GM23338 (cell line): ENCODE data around the gene CFI. TPM values are rescaled to one million over a fixed set of nuclear protein-coding genes. Genes with fewer than 3 reads are reported as not detected.

ENCODE experiments used
- ATAC-seq: fragments of 200-7000 bp; cut with Tn5 transposase; 3 replicates; pipeline ENCODE4 v1.9.1; 2020
- DNase-seq: peaks from one replicate; pipeline ENCODE4 v3.0.0-alpha.2; 2015; ENCODE audit warnings: low spot score
- H2AFZ ChIP-seq: fragments of 200-600 bp; sonication (generic); 2 replicates; pipeline ENCODE4 v1.8.0; 2016; ENCODE audit warnings: antibody characterized with exemption, mild to moderate bottlenecking, moderate library complexity
- H3F3A ChIP-seq: fragments of 200-600 bp; sonication (generic); replicated peaks from 2 replicates; pipeline ENCODE4 v1.8.0; 2017; ENCODE audit warnings: antibody characterized with exemption, mixed run types, low read depth
- H3K27ac ChIP-seq: fragments of 200-600 bp; sonication (generic); 2 replicates; pipeline ENCODE4 v1.6.1; 2016; ENCODE audit warnings: low read depth
- H3K27me3 ChIP-seq: fragments of 200-600 bp; sonication (generic); 2 replicates; pipeline ENCODE4 v1.8.0; 2016; ENCODE audit warnings: mild to moderate bottlenecking, mixed run types, moderate library complexity; ENCODE audit not compliant: insufficient read depth
- H3K36me3 ChIP-seq: fragments of 200-600 bp; sonication (generic); 2 replicates; pipeline ENCODE4 v1.8.0; 2016; ENCODE audit warnings: mild to moderate bottlenecking; ENCODE audit not compliant: insufficient read depth
- H3K4me1 ChIP-seq: fragments of 200-600 bp; sonication (generic); 2 replicates; pipeline ENCODE4 v1.8.0; 2016; ENCODE audit warnings: mild to moderate bottlenecking, moderate library complexity; ENCODE audit not compliant: insufficient read depth
- H3K4me2 ChIP-seq: fragments of 200-600 bp; sonication (generic); 2 replicates; pipeline ENCODE4 v1.7.1; 2017; ENCODE audit warnings: mixed run types
- H3K4me3 ChIP-seq: fragments of 200-600 bp; sonication (generic); 2 replicates; pipeline ENCODE4 v1.6.1; 2016; ENCODE audit warnings: mixed run types
- H3K79me2 ChIP-seq: fragments of 200-600 bp; sonication (generic); replicated peaks from 2 replicates; pipeline ENCODE4 v1.8.0; 2017; ENCODE audit warnings: mild to moderate bottlenecking; ENCODE audit not compliant: insufficient read depth
- H3K9me2 ChIP-seq: fragments of 200-600 bp; sonication (generic); 2 replicates; pipeline ENCODE4 v1.8.0; 2017; ENCODE audit not compliant: insufficient read depth
- H4K20me1 ChIP-seq: fragments of 200-600 bp; sonication (generic); replicated peaks from 2 replicates; pipeline ENCODE4 v1.8.0; 2017; ENCODE audit warnings: mild to moderate bottlenecking; ENCODE audit not compliant: insufficient read depth
- H3K27ac Mint-ChIP-seq: 2 replicates; pipeline ENCODE4 v1.8.0; 2020; ENCODE audit warnings: inconsistent platforms, mild to moderate bottlenecking, moderate library complexity, mixed read lengths
- H3K27me3 Mint-ChIP-seq: 3 replicates; pipeline ENCODE4 v1.8.0; 2022; ENCODE audit warnings: low read depth, mild to moderate bottlenecking, moderate library complexity, mixed read lengths, inconsistent platforms; ENCODE audit not compliant: insufficient read depth, poor library complexity
- H3K36me3 Mint-ChIP-seq: 3 replicates; pipeline ENCODE4 v1.8.0; 2021; ENCODE audit warnings: low read depth, mild to moderate bottlenecking, inconsistent platforms, moderate library complexity, mixed read lengths
- H3K4me1 Mint-ChIP-seq: 3 replicates; pipeline ENCODE4 v1.8.0; 2020; ENCODE audit warnings: mild to moderate bottlenecking, inconsistent platforms, mixed read lengths
- H3K4me3 Mint-ChIP-seq: 3 replicates; pipeline ENCODE4 v1.8.0; 2021; ENCODE audit warnings: moderate library complexity, mild to moderate bottlenecking, inconsistent platforms, mixed read lengths
- H3K9me3 Mint-ChIP-seq: 3 replicates; pipeline ENCODE4 v1.8.0; 2020; ENCODE audit warnings: moderate library complexity, mild to moderate bottlenecking, inconsistent platforms, mixed read lengths
- CREB1 ChIP-seq: fragments of 250-450 bp; sonication (Bioruptor Pico); IDR thresholded peaks from 2 replicates; pipeline ENCODE4 v1.5.0; 2020; ENCODE audit warnings: low read depth, mild to moderate bottlenecking, moderate library complexity
- ETS1 ChIP-seq: IDR thresholded peaks from 2 replicates; pipeline ENCODE4 v1.6.1; 2016; ENCODE audit warnings: antibody characterized with exemption
- EZH2 ChIP-seq: fragments of 200-600 bp; sonication (generic); IDR thresholded peaks from one replicate; pipeline ENCODE4 v1.8.0; 2017; ENCODE audit warnings: antibody characterized with exemption, mild to moderate bottlenecking, low read depth; ENCODE audit not compliant: unreplicated experiment
- EZH2phosphoT487 ChIP-seq: fragments of 200-600 bp; sonication (generic); IDR thresholded peaks from one replicate; pipeline ENCODE4 v1.8.1; 2018; ENCODE audit warnings: antibody characterized with exemption; ENCODE audit not compliant: unreplicated experiment
- JUNB ChIP-seq: IDR thresholded peaks from one replicate; pipeline ENCODE4 v1.6.1; 2016; ENCODE audit warnings: antibody characterized with exemption; ENCODE audit not compliant: unreplicated experiment
- NANOG ChIP-seq: IDR thresholded peaks from 2 replicates; pipeline ENCODE4 v1.6.1; 2016; ENCODE audit warnings: antibody characterized with exemption, borderline replicate concordance
- POLR2AphosphoS5 ChIP-seq: IDR thresholded peaks from 2 replicates; pipeline ENCODE4 v1.6.1; 2016; ENCODE audit warnings: antibody characterized with exemption, low read depth
- REST ChIP-seq: IDR thresholded peaks from one replicate; pipeline ENCODE4 v1.6.1; 2018; ENCODE audit warnings: antibody characterized with exemption; ENCODE audit not compliant: unreplicated experiment
- STAT1 ChIP-seq: IDR thresholded peaks from one replicate; pipeline ENCODE4 v1.6.1; 2016; ENCODE audit warnings: antibody characterized with exemption; ENCODE audit not compliant: unreplicated experiment
- ZNF114 ChIP-seq: fragments of 250-450 bp; sonication (Bioruptor Pico); IDR thresholded peaks from 2 replicates; pipeline ENCODE4 v1.5.0; 2020; ENCODE audit warnings: mild to moderate bottlenecking, moderate library complexity
- ZNF331 ChIP-seq: fragments of 250-450 bp; sonication (Bioruptor Pico); IDR thresholded peaks from 2 replicates; pipeline ENCODE4 v1.5.0; 2020; ENCODE audit warnings: low read depth, mild to moderate bottlenecking, moderate library complexity
- ZNF462 ChIP-seq: fragments of 250-450 bp; sonication (Bioruptor Pico); IDR thresholded peaks from 2 replicates; pipeline ENCODE4 v1.5.0; 2020; ENCODE audit warnings: mild to moderate bottlenecking, moderate library complexity
- polyA plus RNA-seq: library from polyadenylated mRNA; unstranded; fragments of >200 nt; fragmentation: Nextera tagmentation; extraction: Ambion mirVana; gene quantifications from 2 replicates; pipeline ENCODE4 v1.2.1, GENCODE V29; 2016
- total RNA-seq: library from RNA; depleted of rRNA; stranded (reverse); fragments of >200 nt; shearing (Covaris generic); gene quantifications from 2 replicates; pipeline ENCODE4 v1.2.3, GENCODE V29; 2014
- TF ChIP-seq, protein P1 (sequence below), 2 experiments: fragments of 200-600 bp in 1 of 2; sonication (generic) in 1 of 2; conservative IDR thresholded peaks; 2 replicates each; pipeline versions ENCODE4 v1.5.1 to v1.6.1; 2016 to 2017; ENCODE audit warnings: antibody characterized with exemption in 2 of 2, low read depth in 2 of 2, mild to moderate bottlenecking in 2 of 2, moderate library complexity in 1 of 2

Gene CFI
- total and polyA plus RNA-seq, 2 experiments from 2014 or later, result not detected

DNA sequence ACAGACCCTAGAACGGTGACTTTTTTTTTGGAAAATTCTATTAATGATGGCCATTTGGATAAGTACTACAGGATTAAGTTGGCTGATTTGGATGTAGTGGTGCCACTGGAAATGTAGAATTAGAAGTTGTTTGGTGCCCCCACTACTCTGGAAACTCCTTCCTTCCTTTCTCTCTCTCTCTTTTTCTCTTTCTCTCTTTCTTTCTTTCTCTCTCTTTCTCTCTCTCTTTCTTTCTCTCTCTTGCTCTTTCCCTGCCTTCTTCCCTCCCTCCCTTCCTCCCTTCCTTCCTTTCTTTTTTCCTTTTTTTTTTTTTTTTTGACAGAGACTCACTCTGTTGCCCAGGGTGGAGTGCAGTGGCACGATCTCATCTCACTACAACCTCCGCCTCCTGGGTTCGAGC, 16.5 kb upstream of the CFI start:
- peaks cover 30% of the 10 kb centered on the region for H3K36me3 ChIP-seq
- Mint-ChIP-seq H3K27ac (no peak overlapping the region), H3K9me3 (no peaks in the 10 kb centered on the region; the same call in 2 of the 3 replicates), H3K4me1 (peaks cover 16% of the 10 kb centered on the region), H3K27me3 (peaks cover 23% of the 10 kb centered on the region), H3K36me3 (peaks cover 68% of the 10 kb centered on the region), H3K4me3 (no peak overlapping the region)
- no peak overlapping the region for H3K4me2 ChIP-seq
- H3K27me3 ChIP-seq, result no peaks in the 10 kb centered on the region
- peaks cover 58% of the 10 kb centered on the region for H3K79me2 ChIP-seq
- H3K9me2 ChIP-seq, result no peaks in the 10 kb centered on the region
- H3K27ac ChIP-seq, result no peak overlapping the region
- TF ChIP-seq NANOG (no peak), ETS1 (no peak), EZH2phosphoT487 (no peak), CREB1 (CRISPR knock-in tag) (no peak), ZNF114 (no peak), JUNB (no peak), EZH2 (no peak), ZNF462 (CRISPR knock-in tag) (no peak), STAT1 (no peak), POLR2AphosphoS5 (no peak), ZNF331 (CRISPR knock-in tag) (no peak), REST (no peak)
- TF ChIP-seq, protein P1, sequence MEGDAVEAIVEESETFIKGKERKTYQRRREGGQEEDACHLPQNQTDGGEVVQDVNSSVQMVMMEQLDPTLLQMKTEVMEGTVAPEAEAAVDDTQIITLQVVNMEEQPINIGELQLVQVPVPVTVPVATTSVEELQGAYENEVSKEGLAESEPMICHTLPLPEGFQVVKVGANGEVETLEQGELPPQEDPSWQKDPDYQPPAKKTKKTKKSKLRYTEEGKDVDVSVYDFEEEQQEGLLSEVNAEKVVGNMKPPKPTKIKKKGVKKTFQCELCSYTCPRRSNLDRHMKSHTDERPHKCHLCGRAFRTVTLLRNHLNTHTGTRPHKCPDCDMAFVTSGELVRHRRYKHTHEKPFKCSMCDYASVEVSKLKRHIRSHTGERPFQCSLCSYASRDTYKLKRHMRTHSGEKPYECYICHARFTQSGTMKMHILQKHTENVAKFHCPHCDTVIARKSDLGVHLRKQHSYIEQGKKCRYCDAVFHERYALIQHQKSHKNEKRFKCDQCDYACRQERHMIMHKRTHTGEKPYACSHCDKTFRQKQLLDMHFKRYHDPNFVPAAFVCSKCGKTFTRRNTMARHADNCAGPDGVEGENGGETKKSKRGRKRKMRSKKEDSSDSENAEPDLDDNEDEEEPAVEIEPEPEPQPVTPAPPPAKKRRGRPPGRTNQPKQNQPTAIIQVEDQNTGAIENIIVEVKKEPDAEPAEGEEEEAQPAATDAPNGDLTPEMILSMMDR (conservative IDR thresholded peaks at IDR 0.05; ENCODE audit: low read depth in 2 of 2), result no peak
- 0 out of 2 replicates have a peak, but pooled peaks cover 6% of the 10 kb centered on the region for H3F3A ChIP-seq
- no peak overlapping the region for H2AFZ ChIP-seq
- no peak for DNase-seq
- no peak overlapping the region for H3K4me3 ChIP-seq
- H4K20me1 ChIP-seq, result peaks cover 7% of the 10 kb centered on the region
- peaks cover 11% of the 10 kb centered on the region; the same call in 1 of the 2 replicates for H3K4me1 ChIP-seq
- ATAC-seq, result no peak
